Airway epithelial cell (primary cell): ENCODE data around the gene PHLDB1. TPM values are rescaled to one million over a fixed set of nuclear protein-coding genes. Genes with fewer than 3 reads are reported as not detected.

Source experiments
- total RNA-seq: library from RNA; depleted of rRNA; stranded (reverse); fragments of >200 nt; gene quantifications from 2 replicates; pipeline ENCODE4 v1.2.3, GENCODE V29; 2015

The PHLDB1 gene
- 51.1 and 54.2 TPM in 2 replicates for total RNA-seq

GRCh38 chr11:118607401-118608359, at the start of gene PHLDB1:
PHLDB1 (plus strand) TSS chr11:118607615; CDS start chr11:118613837, 6,222 bp downstream.

GRCh38 chr11:118572061-118572980, 35.1 kb upstream of the PHLDB1 start, which contains the start of gene ARCN1:
ARCN1 (plus strand) TSS chr11:118572409; CDS start chr11:118572548, 139 bp downstream.

GRCh38 chr11:118679483-118679882, 72.1 kb downstream of the PHLDB1 start, which contains the start of gene TREH:
TREH (minus strand) TSS chr11:118679650; CDS start chr11:118679627, 23 bp downstream.

Other genes starting within 250 kb of the PHLDB1 start
- 22.4 and 32.5 TPM in 2 replicates for gene UBE4A, start 248.0 kb upstream of the PHLDB1 start, total RNA-seq
- gene ATP5MG, start 206.0 kb upstream of the PHLDB1 start, total RNA-seq: 64.5 and 68.8 TPM in 2 replicates
- 13.2 and 23.0 TPM in 2 replicates for gene KMT2A, start 171.1 kb upstream of the PHLDB1 start, total RNA-seq
- gene TTC36, start 80.1 kb upstream of the PHLDB1 start, total RNA-seq: 0.71 and 3.3 TPM in 2 replicates
- 32.8 and 40.8 TPM in 2 replicates for gene TMEM25, start 76.4 kb upstream of the PHLDB1 start, total RNA-seq
- 17.9 and 20.5 TPM in 2 replicates for gene IFT46, start 41.7 kb upstream of the PHLDB1 start, total RNA-seq
- 84.0 and 111 TPM in 2 replicates for gene ARCN1, start 35.2 kb upstream of the PHLDB1 start, total RNA-seq
- gene TREH, start 72.0 kb downstream of the PHLDB1 start, total RNA-seq: not detected in 2 replicates
- 41.9 and 70.8 TPM in 2 replicates for gene DDX6, start 183.5 kb downstream of the PHLDB1 start, total RNA-seq